Gastroesophageal sphincter (tissue), 4 donors: ENCODE measurements around the gene NFIX. TPM values are rescaled to one million over a fixed set of nuclear protein-coding genes. Genes with fewer than 3 reads are reported as not detected.

Experiments used
- ATAC-seq: fragments of 150-250 bp; one replicate; pipeline ENCODE4 v1.9.1; 2016; ENCODE audit warnings: mild to moderate bottlenecking, moderate library complexity
- H3K27ac ChIP-seq, 4 donors: fragments of 200-600 bp; sonication (generic) in 3 of 4; 1 replicate in 3 of 4; 2 replicates in 1 of 4; pipeline ENCODE4 v1.5.1; 2016 to 2019
- H3K27me3 ChIP-seq: fragments of 200-600 bp; sonication (generic); one replicate; pipeline ENCODE4 v1.5.1; 2019
- H3K36me3 ChIP-seq, 2 donors: fragments of 200-600 bp; sonication (generic); one replicate each; pipeline ENCODE4 v1.5.1; 2019; ENCODE audit warnings: control low read depth in 1 of 2
- H3K4me1 ChIP-seq, 3 donors: fragments of 200-600 bp; sonication (generic); 1 replicate in 2 of 3; 2 replicates in 1 of 3; pipeline ENCODE4 v1.5.1; 2016 to 2019; ENCODE audit warnings: control low read depth in 2 of 3
- H3K4me3 ChIP-seq, 2 donors: fragments of 200-600 bp; sonication (generic); one replicate each; pipeline ENCODE4 v1.5.1; 2019; ENCODE audit warnings: mild to moderate bottlenecking in 1 of 2, moderate library complexity in 1 of 2
- H3K9me3 ChIP-seq, 3 donors: fragments of 200-600 bp; sonication (generic); one replicate each; pipeline ENCODE4 v1.5.1; 2017 to 2019; ENCODE audit warnings: control low read depth in 2 of 3
- CTCF ChIP-seq, 4 experiments: fragments of 200-600 bp in 2 of 4; fragments of 450-650 bp in 2 of 4; sonication (generic) in 1 of 4; IDR thresholded peaks; one replicate each; pipeline ENCODE4 v1.5.1; 2017 to 2019; ENCODE audit warnings: antibody characterized with exemption in 4 of 4, mild to moderate bottlenecking in 2 of 4, moderate library complexity in 2 of 4
- EP300 ChIP-seq: sonication (generic); formaldehyde crosslinking; IDR thresholded peaks from one replicate; pipeline ENCODE4 v1.6.1; 2017; ENCODE audit warnings: antibody characterized with exemption, mild to moderate bottlenecking
- POLR2A ChIP-seq, 2 donors: fragments of 450-650 bp; IDR thresholded peaks; one replicate each; pipeline ENCODE4 v1.6.1; 2017; ENCODE audit warnings: antibody characterized with exemption in 2 of 2, mild to moderate bottlenecking in 2 of 2, moderate library complexity in 1 of 2
- POLR2AphosphoS5 ChIP-seq: sonication (generic); formaldehyde crosslinking; IDR thresholded peaks from one replicate; pipeline ENCODE4 v1.6.1; 2017; ENCODE audit warnings: antibody characterized with exemption
- WGBS, 2 donors: methylation state at CpG; one replicate each; pipeline ENCODE4 v1.1.5; 2018; ENCODE audit warnings: low coverage in 1 of 2; 5-methylcytosine and 5-hydroxymethylcytosine counted together
- total RNA-seq, 4 donors: library from RNA; depleted of rRNA; stranded (reverse); fragments of >200 nt; gene quantifications; one replicate each; pipeline ENCODE4 v1.1.0, GENCODE V29; 2016

Gene NFIX
- total RNA-seq, 4 donors from 2014 or later: 44.7 to 145 (median 72.4) TPM

DNA sequence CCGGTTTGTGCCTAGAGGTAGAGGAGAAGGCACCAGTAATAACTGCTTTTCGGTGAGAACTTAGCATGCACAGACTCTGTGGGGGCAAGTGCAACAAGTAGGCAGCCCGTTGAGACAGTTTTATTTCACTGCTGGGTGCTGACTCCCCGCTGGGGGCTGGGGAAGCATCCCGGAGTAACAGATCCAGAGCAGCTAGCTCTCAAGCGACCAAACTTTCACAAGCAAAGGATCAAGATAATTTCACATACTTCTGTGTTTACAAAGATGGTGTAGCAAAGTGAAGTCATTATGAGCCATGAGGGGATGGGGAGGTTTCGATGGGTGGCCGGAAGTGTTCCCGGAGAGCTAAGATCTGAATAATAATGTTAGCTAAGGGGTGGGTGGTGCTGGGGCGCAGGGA, 125.5 kb downstream of the NFIX start:
- no peak for TF ChIP-seq POLR2A (IDR thresholded peaks at IDR 0.05)
- no peak for TF ChIP-seq POLR2AphosphoS5
- TF ChIP-seq CTCF (IDR thresholded peaks at IDR 0.05): no peak
- TF ChIP-seq EP300: no peak
- H3K4me1 ChIP-seq: peaks cover 3 to 46% (median 25%) of the 10 kb centered on the region in 3 donors
- no peak overlapping the region for H3K27ac ChIP-seq

DNA sequence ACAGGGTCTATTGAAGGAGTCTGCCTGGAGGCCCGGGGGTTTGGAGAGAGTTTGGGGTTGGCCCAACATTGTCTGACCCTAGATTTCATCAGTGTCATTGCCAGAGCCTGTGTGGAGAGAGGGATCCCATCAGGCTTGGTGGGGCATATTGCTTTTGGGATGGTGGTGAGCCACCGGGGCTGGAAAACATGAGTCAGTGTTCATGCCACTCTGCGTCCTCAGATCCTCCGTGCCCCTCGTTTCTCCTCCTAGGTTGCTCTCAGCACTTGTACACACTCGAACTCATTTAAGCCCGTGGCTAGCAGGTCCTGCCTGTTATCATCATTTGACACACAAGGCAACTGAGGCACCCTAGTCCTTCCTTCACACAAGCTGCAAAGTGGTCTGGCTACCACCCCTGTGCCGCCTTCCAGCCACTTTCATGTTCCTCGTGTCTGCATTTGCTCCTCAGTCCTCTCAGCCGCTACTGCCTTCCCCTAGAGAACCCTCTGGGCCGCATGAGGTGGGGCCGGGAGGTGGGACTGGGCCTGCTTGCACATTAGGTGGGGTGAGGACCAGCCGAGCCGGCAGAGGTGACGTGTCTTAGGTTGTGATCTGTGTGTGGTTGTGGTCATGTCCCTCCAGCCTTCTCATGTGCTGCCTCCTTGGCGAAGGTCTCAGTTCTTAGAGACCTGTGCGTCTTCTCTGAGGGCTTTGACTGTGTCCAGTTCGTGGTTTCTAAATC, 126.4 kb downstream of the NFIX start:
- H3K4me1 ChIP-seq: peaks cover 3 to 41% (median 22%) of the 10 kb centered on the region in 3 donors
- H3K27ac ChIP-seq: no peak overlapping the region
- no peaks in the 10 kb centered on the region for H3K27me3 ChIP-seq
- H3K9me3 ChIP-seq: no peaks in the 10 kb centered on the region
- WGBS, 2 donors: 53 to 76% methylated on average over 3 to 5 of the region's 18 CpGs
- TF ChIP-seq CTCF (IDR thresholded peaks at IDR 0.05) (no peak), POLR2A (IDR thresholded peaks at IDR 0.05) (no peak), POLR2AphosphoS5 (no peak), EP300 (no peak)
- ATAC-seq: no peak
- peaks cover 0 to 22% of the 10 kb centered on the region in 2 donors for H3K36me3 ChIP-seq
- no peak overlapping the region for H3K4me3 ChIP-seq

More for the DNA sequence above, 125.5 kb downstream of the NFIX start:
- H3K27me3 ChIP-seq: no peaks in the 10 kb centered on the region
- H3K36me3 ChIP-seq: peaks cover 0 to 15% of the 10 kb centered on the region in 2 donors
- H3K4me3 ChIP-seq: no peak overlapping the region
- 47 to 76% methylated on average over 4 to 7 of the region's 10 CpGs for WGBS, 2 donors
- H3K9me3 ChIP-seq: no peaks in the 10 kb centered on the region
- no peak for ATAC-seq

GRCh38 chr19:13122275-13122878, 127.1 kb downstream of the NFIX start:
- H3K27ac ChIP-seq: no peak overlapping the region
- ATAC-seq: no peak
- WGBS, 2 donors: 79 to 84% methylated on average over 8 of the region's 13 CpGs
- peaks cover 3 to 35% (median 19%) of the 10 kb centered on the region in 3 donors for H3K4me1 ChIP-seq
- TF ChIP-seq POLR2A (IDR thresholded peaks at IDR 0.05) (no peak), CTCF (IDR thresholded peaks at IDR 0.05) (no peak), EP300 (no peak), POLR2AphosphoS5 (no peak)
- peaks cover 0 to 24% of the 10 kb centered on the region in 2 donors for H3K36me3 ChIP-seq
- no peaks in the 10 kb centered on the region for H3K9me3 ChIP-seq
- H3K27me3 ChIP-seq: no peaks in the 10 kb centered on the region
- H3K4me3 ChIP-seq: no peak overlapping the region

DNA sequence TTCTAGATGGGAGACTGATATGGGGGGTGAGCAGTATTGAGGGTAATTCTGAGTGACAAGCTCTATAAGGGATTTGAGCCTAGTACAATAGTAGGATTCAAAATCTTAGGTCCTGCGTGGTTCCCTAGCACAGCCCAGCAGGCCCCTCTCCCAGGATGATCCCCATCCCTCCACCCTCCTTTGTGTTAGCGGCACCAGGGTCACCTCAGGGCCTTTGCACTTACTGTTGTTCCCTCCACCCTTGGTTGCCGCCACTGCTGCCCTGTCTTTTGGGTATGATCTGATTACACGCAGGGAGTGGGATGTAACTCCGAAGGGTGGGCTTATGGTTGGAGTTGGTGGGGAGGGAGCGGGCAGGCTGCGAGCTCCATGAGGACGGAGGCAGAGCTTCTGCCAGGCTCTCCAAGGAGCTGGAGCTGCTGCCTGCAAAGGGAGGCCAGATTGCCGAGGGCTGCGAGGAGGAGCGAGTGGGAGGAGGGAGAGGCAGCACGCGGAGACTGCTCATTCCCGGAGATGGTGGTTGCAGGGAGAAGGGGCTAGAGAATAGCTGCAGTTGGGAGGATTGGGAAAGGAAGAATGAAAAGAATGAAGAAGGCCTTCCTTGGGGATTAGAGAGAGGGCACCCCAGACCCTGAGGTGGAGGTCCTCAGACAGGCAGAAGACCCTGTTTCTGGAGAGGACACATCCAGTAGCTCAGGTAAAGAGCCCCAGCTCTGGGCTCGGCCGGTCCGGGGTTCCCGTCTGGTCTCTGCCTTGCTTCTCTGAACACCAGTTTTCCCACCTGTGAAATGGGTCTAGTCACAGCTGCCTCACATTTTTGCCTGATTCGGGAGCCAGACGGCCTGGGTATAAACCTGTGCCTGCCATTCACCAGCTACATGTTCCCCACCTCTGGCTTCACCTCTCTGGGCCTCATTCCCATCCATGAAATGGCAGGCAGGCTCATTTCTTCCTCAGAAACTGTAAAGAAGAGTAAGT, 128.0 kb downstream of the NFIX start:
- no peaks in the 10 kb centered on the region for H3K9me3 ChIP-seq
- H3K4me1 ChIP-seq: peaks cover 3 to 31% (median 18%) of the 10 kb centered on the region in 3 donors
- H3K27ac ChIP-seq: no peak overlapping the region
- TF ChIP-seq CTCF (IDR thresholded peaks at IDR 0.05) (no peak), POLR2A (IDR thresholded peaks at IDR 0.05) (no peak), POLR2AphosphoS5 (no peak), EP300 (no peak)
- H3K4me3 ChIP-seq: no peak overlapping the region
- 91 to 93% methylated on average over 6 to 9 of the region's 20 CpGs for WGBS, 2 donors
- no peaks in the 10 kb centered on the region for H3K27me3 ChIP-seq
- H3K36me3 ChIP-seq: peaks cover 0 to 24% of the 10 kb centered on the region in 2 donors
- no peak for ATAC-seq
